ENCODE measurements around the gene CDH4. TPM values are rescaled to one million over a fixed set of nuclear protein-coding genes. Genes with fewer than 3 reads are reported as not detected.

Gene CDH4
- total RNA-seq, 1 experiment from 2014 or later: 25.0 TPM

DNA sequence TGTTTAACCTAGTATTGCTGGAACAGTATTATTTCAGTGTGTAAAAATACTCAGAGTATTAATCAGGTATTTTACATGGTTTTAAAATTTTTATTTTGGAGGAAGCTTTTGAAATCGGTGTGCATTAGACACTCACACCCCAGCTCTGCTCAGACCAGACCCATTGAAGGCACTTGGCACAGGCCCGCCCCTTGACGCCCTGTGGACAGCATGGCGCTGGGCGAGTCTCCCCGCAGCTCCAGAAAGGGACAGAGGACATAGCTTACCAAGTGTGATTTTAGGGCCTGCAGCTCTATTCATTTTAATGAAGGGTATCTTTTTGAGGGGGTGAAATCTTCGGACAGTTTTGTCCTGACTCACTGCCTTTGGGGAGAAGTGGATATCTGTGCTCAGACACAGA lies 164.5 kb downstream of the CDH4 start:
- H3K27me3 Mint-ChIP-seq (ENCODE audit: insufficient read depth, unreplicated experiment): no peaks in the 10 kb centered on the region
- H3K4me1 Mint-ChIP-seq (ENCODE audit: insufficient read depth, unreplicated experiment): no peaks in the 10 kb centered on the region
- no peak overlapping the region for H3K27ac Mint-ChIP-seq (ENCODE audit: low read depth, unreplicated experiment)
- DNase-seq (ENCODE audit: unreplicated experiment): no peak
- no peak overlapping the region for H3K4me3 Mint-ChIP-seq (ENCODE audit: unreplicated experiment)
- intact Hi-C loops (cut with micrococcal nuclease): no loop called here
- BruUV-seq (replicated peaks): no TSS peak
- H3K9me3 Mint-ChIP-seq (ENCODE audit: unreplicated experiment): no peaks in the 10 kb centered on the region
- TF ChIP-seq, protein P1, sequence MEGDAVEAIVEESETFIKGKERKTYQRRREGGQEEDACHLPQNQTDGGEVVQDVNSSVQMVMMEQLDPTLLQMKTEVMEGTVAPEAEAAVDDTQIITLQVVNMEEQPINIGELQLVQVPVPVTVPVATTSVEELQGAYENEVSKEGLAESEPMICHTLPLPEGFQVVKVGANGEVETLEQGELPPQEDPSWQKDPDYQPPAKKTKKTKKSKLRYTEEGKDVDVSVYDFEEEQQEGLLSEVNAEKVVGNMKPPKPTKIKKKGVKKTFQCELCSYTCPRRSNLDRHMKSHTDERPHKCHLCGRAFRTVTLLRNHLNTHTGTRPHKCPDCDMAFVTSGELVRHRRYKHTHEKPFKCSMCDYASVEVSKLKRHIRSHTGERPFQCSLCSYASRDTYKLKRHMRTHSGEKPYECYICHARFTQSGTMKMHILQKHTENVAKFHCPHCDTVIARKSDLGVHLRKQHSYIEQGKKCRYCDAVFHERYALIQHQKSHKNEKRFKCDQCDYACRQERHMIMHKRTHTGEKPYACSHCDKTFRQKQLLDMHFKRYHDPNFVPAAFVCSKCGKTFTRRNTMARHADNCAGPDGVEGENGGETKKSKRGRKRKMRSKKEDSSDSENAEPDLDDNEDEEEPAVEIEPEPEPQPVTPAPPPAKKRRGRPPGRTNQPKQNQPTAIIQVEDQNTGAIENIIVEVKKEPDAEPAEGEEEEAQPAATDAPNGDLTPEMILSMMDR (IDR thresholded peaks at IDR 0.05; ENCODE audit: unreplicated experiment): no peak
- ChIA-PET CTCF (interaction anchor here (1.5 kb wide), 1 partner anchor 15 kb away, joined by 3 read pairs; no protein-coding TSS in a partner anchor), POLR2A (no interaction called here)
- no peaks in the 10 kb centered on the region for H3K36me3 Mint-ChIP-seq (ENCODE audit: insufficient read depth, unreplicated experiment)

DNA sequence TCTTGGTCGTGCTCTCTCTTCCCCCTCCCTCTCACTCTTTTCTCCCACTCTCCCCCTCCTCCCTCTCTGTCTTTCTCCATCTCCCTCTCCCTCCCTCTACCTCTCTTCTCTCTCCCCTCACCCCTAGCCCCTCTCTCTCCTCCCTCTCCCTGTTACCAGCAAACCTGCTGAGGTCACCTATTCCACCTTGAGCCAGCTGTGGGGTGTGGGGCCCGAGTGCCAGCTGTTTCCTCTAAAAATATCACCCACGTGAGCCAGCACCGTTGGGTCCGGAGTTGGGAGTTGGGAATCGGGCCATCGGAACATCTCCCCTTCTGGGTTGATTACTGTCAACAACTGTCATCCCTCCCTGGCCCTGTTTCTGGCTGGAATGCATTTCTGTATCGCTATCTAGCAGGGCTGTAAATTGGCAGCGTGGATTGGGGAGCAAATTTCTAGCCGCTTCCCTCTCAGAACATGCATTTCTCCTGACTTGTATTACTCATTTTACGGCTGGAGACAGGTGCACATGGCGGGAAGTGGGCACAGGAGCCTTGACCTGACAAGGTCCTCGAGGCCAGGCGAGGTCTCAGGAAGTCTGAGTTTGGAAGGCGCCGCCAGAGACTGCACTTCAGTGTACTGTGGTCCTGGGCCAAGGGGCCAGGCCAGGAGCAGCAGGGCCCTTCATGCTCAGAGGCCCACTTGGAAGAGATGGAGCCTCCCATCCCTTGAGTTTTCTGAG lies 165.3 kb downstream of the CDH4 start:
- no peak for DNase-seq (ENCODE audit: unreplicated experiment)
- Mint-ChIP-seq H3K27ac (ENCODE audit: low read depth, unreplicated experiment) (no peak overlapping the region), H3K4me3 (ENCODE audit: unreplicated experiment) (no peak overlapping the region), H3K27me3 (ENCODE audit: insufficient read depth, unreplicated experiment) (no peaks in the 10 kb centered on the region), H3K4me1 (ENCODE audit: insufficient read depth, unreplicated experiment) (no peaks in the 10 kb centered on the region), H3K36me3 (ENCODE audit: insufficient read depth, unreplicated experiment) (no peaks in the 10 kb centered on the region), H3K9me3 (ENCODE audit: unreplicated experiment) (no peaks in the 10 kb centered on the region)
- CTCF ChIA-PET: interaction anchor here (1.5 kb wide), 1 partner anchor 14 kb away, joined by 3 read pairs; no protein-coding TSS in a partner anchor
- POLR2A ChIA-PET: no interaction called here
- TF ChIP-seq, protein P1 (IDR thresholded peaks at IDR 0.05; ENCODE audit: unreplicated experiment): no peak
- intact Hi-C loops (cut with micrococcal nuclease): no loop called here
- no TSS peak for BruUV-seq (replicated peaks)

- ChIA-PET POLR2A (no interaction called here), CTCF (no interaction called here)
- Mint-ChIP-seq H3K36me3 (ENCODE audit: insufficient read depth, unreplicated experiment) (no peaks in the 10 kb centered on the region), H3K4me1 (ENCODE audit: insufficient read depth, unreplicated experiment) (no peaks in the 10 kb centered on the region), H3K9me3 (ENCODE audit: unreplicated experiment) (no peaks in the 10 kb centered on the region), H3K27ac (ENCODE audit: low read depth, unreplicated experiment) (no peak overlapping the region), H3K4me3 (ENCODE audit: unreplicated experiment) (no peak overlapping the region), H3K27me3 (ENCODE audit: insufficient read depth, unreplicated experiment) (no peaks in the 10 kb centered on the region)
- DNase-seq (ENCODE audit: unreplicated experiment): no peak
- TF ChIP-seq, protein P1 (IDR thresholded peaks at IDR 0.05; ENCODE audit: unreplicated experiment): no peak
- intact Hi-C loops (cut with micrococcal nuclease): no loop called here
- BruUV-seq (replicated peaks): no TSS peak
Observed at GRCh38 chr20:61419010-61419409, 166.9 kb downstream of the CDH4 start.

GRCh38 chr20:61419501-61419900 lies 167.4 kb downstream of the CDH4 start:
- H3K36me3 Mint-ChIP-seq (ENCODE audit: insufficient read depth, unreplicated experiment): no peaks in the 10 kb centered on the region
- no peaks in the 10 kb centered on the region for H3K9me3 Mint-ChIP-seq (ENCODE audit: unreplicated experiment)
- TF ChIP-seq, protein P1 (IDR thresholded peaks at IDR 0.05; ENCODE audit: unreplicated experiment): no peak
- no peak overlapping the region for H3K4me3 Mint-ChIP-seq (ENCODE audit: unreplicated experiment)
- no peaks in the 10 kb centered on the region for H3K4me1 Mint-ChIP-seq (ENCODE audit: insufficient read depth, unreplicated experiment)
- CTCF ChIA-PET: no interaction called here
- no TSS peak for BruUV-seq (replicated peaks)
- intact Hi-C loops (cut with micrococcal nuclease): no loop called here
- POLR2A ChIA-PET: no interaction called here
- DNase-seq (ENCODE audit: unreplicated experiment): no peak
- no peak overlapping the region for H3K27ac Mint-ChIP-seq (ENCODE audit: low read depth, unreplicated experiment)
- H3K27me3 Mint-ChIP-seq (ENCODE audit: insufficient read depth, unreplicated experiment): no peaks in the 10 kb centered on the region

Data from MCF 10A (cell line).